Body of pancreas (tissue), 4 donors: ENCODE measurements around the gene SH3GLB2.

Source experiments
- POLR2A ChIP-seq, 3 donors: fragments of 450-650 bp; IDR thresholded peaks; one replicate each; pipeline ENCODE4 v1.6.1; 2016; ENCODE audit warnings: antibody characterized with exemption in 3 of 3, mild to moderate bottlenecking in 2 of 3
- TF ChIP-seq, protein P1 (sequence below), 7 experiments: fragments of 450-650 bp in 4 of 7; fragments of 200-600 bp in 3 of 7; sonication (generic) in 3 of 7; IDR thresholded peaks; one replicate each; pipeline ENCODE4 v1.5.1; 2016 to 2019; ENCODE audit warnings: antibody characterized with exemption in 7 of 7

- TF ChIP-seq, protein P1, sequence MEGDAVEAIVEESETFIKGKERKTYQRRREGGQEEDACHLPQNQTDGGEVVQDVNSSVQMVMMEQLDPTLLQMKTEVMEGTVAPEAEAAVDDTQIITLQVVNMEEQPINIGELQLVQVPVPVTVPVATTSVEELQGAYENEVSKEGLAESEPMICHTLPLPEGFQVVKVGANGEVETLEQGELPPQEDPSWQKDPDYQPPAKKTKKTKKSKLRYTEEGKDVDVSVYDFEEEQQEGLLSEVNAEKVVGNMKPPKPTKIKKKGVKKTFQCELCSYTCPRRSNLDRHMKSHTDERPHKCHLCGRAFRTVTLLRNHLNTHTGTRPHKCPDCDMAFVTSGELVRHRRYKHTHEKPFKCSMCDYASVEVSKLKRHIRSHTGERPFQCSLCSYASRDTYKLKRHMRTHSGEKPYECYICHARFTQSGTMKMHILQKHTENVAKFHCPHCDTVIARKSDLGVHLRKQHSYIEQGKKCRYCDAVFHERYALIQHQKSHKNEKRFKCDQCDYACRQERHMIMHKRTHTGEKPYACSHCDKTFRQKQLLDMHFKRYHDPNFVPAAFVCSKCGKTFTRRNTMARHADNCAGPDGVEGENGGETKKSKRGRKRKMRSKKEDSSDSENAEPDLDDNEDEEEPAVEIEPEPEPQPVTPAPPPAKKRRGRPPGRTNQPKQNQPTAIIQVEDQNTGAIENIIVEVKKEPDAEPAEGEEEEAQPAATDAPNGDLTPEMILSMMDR (IDR thresholded peaks at IDR 0.05), result no peak
- TF ChIP-seq POLR2A (IDR thresholded peaks at IDR 0.05), result no peak
Measured at GRCh38 chr9:129073404-129073803, 45.3 kb upstream of the SH3GLB2 start.
